HUES64 (cell line): ENCODE measurements around the gene PTPRU.
A peak's percentile ranks its signal among the peaks of the same experiment; 100 is the strongest.

Experiments
- H3K27ac ChIP-seq: 2 replicates; pipeline ENCODE4 v1.7.0; 2013; ENCODE audit warnings: low read depth, low read length, inconsistent platforms
- H3K27me3 ChIP-seq: 2 replicates; pipeline ENCODE4 v1.6.1; 2013; ENCODE audit warnings: mild to moderate bottlenecking, low read length; ENCODE audit not compliant: insufficient read depth
- H3K36me3 ChIP-seq: 2 replicates; pipeline ENCODE4 v1.6.1; 2013; ENCODE audit warnings: mild to moderate bottlenecking, low read length; ENCODE audit not compliant: insufficient read depth
- H3K4me1 ChIP-seq: 2 replicates; pipeline ENCODE4 v1.6.1; 2013; ENCODE audit warnings: mild to moderate bottlenecking, low read length, moderate library complexity; ENCODE audit not compliant: insufficient read depth
- H3K4me3 ChIP-seq: 2 replicates; pipeline ENCODE4 v1.5.1; 2013; ENCODE audit warnings: mild to moderate bottlenecking, low read length, moderate library complexity
- H3K9ac ChIP-seq: 2 replicates; pipeline ENCODE4 v1.6.1; 2013; ENCODE audit warnings: mild to moderate bottlenecking, low read depth, low read length
- H3K9me3 ChIP-seq: 2 replicates; pipeline ENCODE4 v1.6.1; 2013; ENCODE audit warnings: low read depth, low read length; ENCODE audit not compliant: insufficient read depth
- WGBS: fragments of 150-250, 120-280 bp; methylation state at CpG from one replicate; pipeline ENCODE4 v1.1.7; 2013; ENCODE audit warnings: missing lambda C conversion rate; 5-methylcytosine and 5-hydroxymethylcytosine counted together

The PTPRU gene

GRCh38 chr1:29282135-29282923 lies 46.0 kb downstream of the PTPRU start:
- Histone ChIP-seq H3K4me1 (peaks cover 15% of the 10 kb centered on the region), H3K36me3 (no peaks in the 10 kb centered on the region), H3K9me3 (no peaks in the 10 kb centered on the region), H3K9ac (peak overlapping the region; percentile 43; the same call in 1 of the 2 replicates), H3K27ac (peak overlapping the region; percentile 72), H3K4me3 (no peak overlapping the region), H3K27me3 (no peaks in the 10 kb centered on the region)
- WGBS: 85% methylated on average over 19 of the region's 19 CpGs

GRCh38 chr1:29282924-29283803 lies 46.8 kb downstream of the PTPRU start:
- no peaks in the 10 kb centered on the region for H3K36me3 ChIP-seq
- H3K27ac ChIP-seq: peak overlapping the region; percentile 72
- peak overlapping the region; percentile 43; the same call in 1 of the 2 replicates for H3K9ac ChIP-seq
- H3K9me3 ChIP-seq: no peaks in the 10 kb centered on the region
- WGBS: 5% methylated on average over 14 of the region's 16 CpGs
- no peaks in the 10 kb centered on the region for H3K27me3 ChIP-seq
- H3K4me1 ChIP-seq: peaks cover 15% of the 10 kb centered on the region
- H3K4me3 ChIP-seq: peak overlapping the region; percentile 50

- Histone ChIP-seq H3K9me3 (no peaks in the 10 kb centered on the region), H3K4me1 (peaks cover 15% of the 10 kb centered on the region), H3K27ac (peak overlapping the region; percentile 66; the same call in 1 of the 2 replicates), H3K9ac (peak overlapping the region; percentile 27; the same call in 1 of the 2 replicates), H3K4me3 (peak overlapping the region; percentile 50), H3K27me3 (no peaks in the 10 kb centered on the region), H3K36me3 (no peaks in the 10 kb centered on the region)
- 63% methylated on average over 10 of the region's 10 CpGs for WGBS
These were observed 47.5 kb downstream of the PTPRU start for GRCh38 chr1:29283804-29284195.

- H3K4me1 ChIP-seq: peaks cover 15% of the 10 kb centered on the region
These were observed 48.1 kb downstream of the PTPRU start for GRCh38 chr1:29284286-29284960.

GRCh38 chr1:29284961-29285560 lies 48.7 kb downstream of the PTPRU start:
- 90% methylated on average over 5 of the region's 5 CpGs for WGBS
- Histone ChIP-seq H3K9ac (no peak overlapping the region), H3K27ac (no peak overlapping the region), H3K27me3 (no peaks in the 10 kb centered on the region), H3K9me3 (no peaks in the 10 kb centered on the region), H3K4me3 (no peak overlapping the region), H3K4me1 (peaks cover 15% of the 10 kb centered on the region), H3K36me3 (no peaks in the 10 kb centered on the region)

More at GRCh38 chr1:29284286-29284960, 48.1 kb downstream of the PTPRU start:
- WGBS: 94% methylated on average over 8 of the region's 8 CpGs
- H3K27me3 ChIP-seq: no peaks in the 10 kb centered on the region
- H3K9ac ChIP-seq: no peak overlapping the region
- 0 out of 2 replicates have a peak overlapping the region, but pooled peaks have one; percentile 66 for H3K27ac ChIP-seq
- peak overlapping the region; percentile 50; the same call in 1 of the 2 replicates for H3K4me3 ChIP-seq
- no peaks in the 10 kb centered on the region for H3K9me3 ChIP-seq
- no peaks in the 10 kb centered on the region for H3K36me3 ChIP-seq

GRCh38 chr1:29285771-29286170 lies 49.4 kb downstream of the PTPRU start:
- Histone ChIP-seq H3K9me3 (no peaks in the 10 kb centered on the region), H3K36me3 (no peaks in the 10 kb centered on the region), H3K4me3 (no peak overlapping the region), H3K27me3 (no peaks in the 10 kb centered on the region), H3K4me1 (peaks cover 15% of the 10 kb centered on the region), H3K27ac (no peak overlapping the region), H3K9ac (no peak overlapping the region)
- 94% methylated on average over 7 of the region's 7 CpGs for WGBS

- no peaks in the 10 kb centered on the region for H3K27me3 ChIP-seq
- no peak overlapping the region for H3K27ac ChIP-seq
- H3K36me3 ChIP-seq: no peaks in the 10 kb centered on the region
- H3K9me3 ChIP-seq: no peaks in the 10 kb centered on the region
- 96% methylated on average over 4 of the region's 4 CpGs for WGBS
- no peak overlapping the region for H3K4me3 ChIP-seq
- H3K9ac ChIP-seq: no peak overlapping the region
- peaks cover 15% of the 10 kb centered on the region for H3K4me1 ChIP-seq
These were observed 50.0 kb downstream of the PTPRU start for GRCh38 chr1:29286194-29286767.

- no peaks in the 10 kb centered on the region for H3K9me3 ChIP-seq
These were observed 53.2 kb downstream of the PTPRU start for GRCh38 chr1:29289493-29289892.

GRCh38 chr1:29290414-29290985 lies 54.2 kb downstream of the PTPRU start:
- H3K9me3 ChIP-seq: no peaks in the 10 kb centered on the region
- H3K36me3 ChIP-seq: peaks cover 8% of the 10 kb centered on the region
- H3K9ac ChIP-seq: no peak overlapping the region
- 91% methylated on average over 12 of the region's 12 CpGs for WGBS
- H3K27ac ChIP-seq: no peak overlapping the region
- H3K4me1 ChIP-seq: no peaks in the 10 kb centered on the region
- H3K27me3 ChIP-seq: no peaks in the 10 kb centered on the region
- H3K4me3 ChIP-seq: no peak overlapping the region

More at GRCh38 chr1:29289493-29289892, 53.2 kb downstream of the PTPRU start:
- Histone ChIP-seq H3K4me1 (no peaks in the 10 kb centered on the region), H3K27ac (no peak overlapping the region), H3K9ac (no peak overlapping the region), H3K27me3 (no peaks in the 10 kb centered on the region), H3K36me3 (peaks cover 6% of the 10 kb centered on the region), H3K4me3 (no peak overlapping the region)
- 94% methylated on average over 11 of the region's 11 CpGs for WGBS

- H3K36me3 ChIP-seq: peaks cover 8% of the 10 kb centered on the region
- H3K4me3 ChIP-seq: no peak overlapping the region
- H3K27me3 ChIP-seq: no peaks in the 10 kb centered on the region
- H3K9me3 ChIP-seq: no peaks in the 10 kb centered on the region
- H3K27ac ChIP-seq: no peak overlapping the region
- H3K4me1 ChIP-seq: no peaks in the 10 kb centered on the region
- no peak overlapping the region for H3K9ac ChIP-seq
- 95% methylated on average over 10 of the region's 10 CpGs for WGBS
These were observed 55.4 kb downstream of the PTPRU start for GRCh38 chr1:29291756-29292155.
